ENCODE results near the gene ETV2. TPM values are rescaled to one million over a fixed set of nuclear protein-coding genes. Genes with fewer than 3 reads are reported as not detected.
"Not testable (repeated sequence)": the region's sequence is repeated elsewhere in the genome, so short reads cannot be mapped to it uniquely, and the experiment has no call there.

ETV2 gene
- total RNA-seq, 4 donors from 2014 or later, result 0.23 TPM; not detected in 3

DNA sequence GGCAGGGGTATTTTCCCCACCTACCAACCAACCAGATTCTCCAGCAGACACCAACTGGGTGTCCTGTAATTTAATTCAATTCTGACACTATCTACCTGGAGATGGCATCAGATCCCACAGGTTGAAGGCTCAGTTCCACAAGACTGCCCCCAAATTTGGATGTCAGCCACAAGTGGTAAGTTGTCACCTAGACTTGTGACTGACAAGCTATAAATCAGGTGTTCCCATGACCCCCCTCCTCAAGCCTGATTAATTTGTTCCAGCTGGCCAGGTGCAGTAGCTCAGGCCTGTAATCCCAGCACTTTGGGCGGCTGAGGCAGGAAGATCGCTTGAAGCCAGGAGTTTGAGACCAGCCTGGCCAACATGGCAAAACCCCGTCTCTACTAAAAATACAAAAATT is 39.6 kb upstream of the ETV2 start:
- no peaks in the 10 kb centered on the region for H3K4me1 ChIP-seq
- H3K36me3 ChIP-seq, result no peaks in the 10 kb centered on the region
- no peak overlapping the region for H3K27ac ChIP-seq
- no peaks in the 10 kb centered on the region for H3K27me3 ChIP-seq
- intact Hi-C loops (cut with DNase I; ENCODE audit: low total_unique reads) (no loop called here), in situ Hi-C loops (cut with MboI; ENCODE audit: low sequenced_read_pairs in 4 of 4) (no loop called here)
- H3K9me3 ChIP-seq, result no peaks in the 10 kb centered on the region
- TF ChIP-seq, protein P1, sequence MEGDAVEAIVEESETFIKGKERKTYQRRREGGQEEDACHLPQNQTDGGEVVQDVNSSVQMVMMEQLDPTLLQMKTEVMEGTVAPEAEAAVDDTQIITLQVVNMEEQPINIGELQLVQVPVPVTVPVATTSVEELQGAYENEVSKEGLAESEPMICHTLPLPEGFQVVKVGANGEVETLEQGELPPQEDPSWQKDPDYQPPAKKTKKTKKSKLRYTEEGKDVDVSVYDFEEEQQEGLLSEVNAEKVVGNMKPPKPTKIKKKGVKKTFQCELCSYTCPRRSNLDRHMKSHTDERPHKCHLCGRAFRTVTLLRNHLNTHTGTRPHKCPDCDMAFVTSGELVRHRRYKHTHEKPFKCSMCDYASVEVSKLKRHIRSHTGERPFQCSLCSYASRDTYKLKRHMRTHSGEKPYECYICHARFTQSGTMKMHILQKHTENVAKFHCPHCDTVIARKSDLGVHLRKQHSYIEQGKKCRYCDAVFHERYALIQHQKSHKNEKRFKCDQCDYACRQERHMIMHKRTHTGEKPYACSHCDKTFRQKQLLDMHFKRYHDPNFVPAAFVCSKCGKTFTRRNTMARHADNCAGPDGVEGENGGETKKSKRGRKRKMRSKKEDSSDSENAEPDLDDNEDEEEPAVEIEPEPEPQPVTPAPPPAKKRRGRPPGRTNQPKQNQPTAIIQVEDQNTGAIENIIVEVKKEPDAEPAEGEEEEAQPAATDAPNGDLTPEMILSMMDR (IDR thresholded peaks at IDR 0.05 in 4 of 5, conservative IDR thresholded peaks at IDR 0.05 in 1 of 5), result no peak
- TF ChIP-seq POLR2A (IDR thresholded peaks at IDR 0.05), result no peak
- ATAC-seq (no peak), DNase-seq (no peak)
- no peak overlapping the region for H3K4me3 ChIP-seq

DNA sequence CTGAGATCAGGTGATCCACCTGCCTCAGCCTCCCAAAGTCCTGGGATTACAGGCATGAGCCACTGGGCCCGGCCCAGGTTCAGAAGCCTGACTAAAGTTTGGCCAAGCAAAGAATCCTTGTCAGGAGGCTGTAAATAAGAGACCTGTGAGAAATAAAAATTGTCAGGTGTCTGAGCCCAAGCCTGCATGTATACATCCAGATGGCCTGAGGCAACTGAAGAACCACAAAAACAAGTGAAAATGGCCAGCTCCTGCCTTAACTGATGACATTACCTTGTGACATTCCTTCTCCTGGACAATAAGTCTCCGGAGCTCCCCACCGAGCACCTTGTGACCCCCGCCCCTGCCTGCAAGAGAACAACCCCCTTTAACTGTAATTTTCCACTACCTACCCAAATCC is 37.1 kb upstream of the ETV2 start:
- ATAC-seq; H3K27me3 ChIP-seq; in situ Hi-C loops (cut with MboI; ENCODE audit: low sequenced_read_pairs in 4 of 4); DNase-seq; H3K36me3 ChIP-seq; H3K27ac ChIP-seq; intact Hi-C loops (cut with DNase I; ENCODE audit: low total_unique reads); H3K9me3 ChIP-seq; H3K4me3 ChIP-seq; H3K4me1 ChIP-seq: not testable (repeated sequence)

DNA sequence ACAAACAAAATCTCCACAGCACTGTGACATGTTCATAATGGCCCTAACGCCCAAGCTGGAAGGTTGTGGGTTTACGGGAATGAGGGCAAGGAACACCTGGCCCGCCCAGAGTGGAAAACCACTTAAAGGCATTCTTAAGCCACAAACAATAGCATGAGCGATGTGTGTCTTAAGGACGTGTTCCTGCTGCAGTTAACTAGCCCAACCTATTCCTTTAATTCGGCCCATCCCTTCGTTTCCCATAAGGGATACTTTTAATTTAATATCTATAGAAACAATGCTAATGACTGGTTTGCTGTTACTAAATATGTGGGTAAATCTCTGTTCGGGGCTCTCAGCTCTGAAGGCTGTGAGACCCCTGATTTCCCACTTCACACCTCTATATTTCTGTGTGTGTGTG is 34.4 kb upstream of the ETV2 start:
- ATAC-seq; H3K9me3 ChIP-seq; H3K36me3 ChIP-seq; H3K4me1 ChIP-seq; H3K27ac ChIP-seq; intact Hi-C loops (cut with DNase I; ENCODE audit: low total_unique reads); H3K27me3 ChIP-seq; H3K4me3 ChIP-seq; in situ Hi-C loops (cut with MboI; ENCODE audit: low sequenced_read_pairs in 4 of 4); DNase-seq: not testable (repeated sequence)

DNA sequence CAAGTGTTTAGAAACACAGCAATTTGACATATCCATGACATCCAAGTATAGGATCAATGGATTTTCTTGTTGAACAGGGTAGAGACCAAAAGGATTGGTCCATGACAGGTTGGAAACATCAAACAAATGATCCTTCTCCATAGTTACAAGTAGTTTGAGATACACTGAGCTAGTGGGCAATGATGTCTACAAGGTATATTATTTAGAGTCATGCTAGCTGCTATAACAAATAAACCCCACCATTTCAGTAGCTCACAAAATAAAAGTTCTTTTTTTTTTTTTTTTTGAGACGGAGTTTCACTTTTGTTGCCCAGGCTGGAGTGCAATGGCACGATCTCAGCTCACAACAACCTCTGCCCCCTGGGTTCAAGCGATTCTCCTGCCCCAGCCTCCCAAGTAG is 33.9 kb upstream of the ETV2 start:
- no peaks in the 10 kb centered on the region for H3K36me3 ChIP-seq
- in situ Hi-C loops (cut with MboI; ENCODE audit: low sequenced_read_pairs in 4 of 4) (no loop called here), intact Hi-C loops (cut with DNase I; ENCODE audit: low total_unique reads) (no loop called here)
- peaks cover 0 to 7% of the 10 kb centered on the region in 2 donors for H3K4me1 ChIP-seq
- no peak for DNase-seq
- H3K4me3 ChIP-seq, result no peak overlapping the region
- TF ChIP-seq POLR2A (IDR thresholded peaks at IDR 0.05), result no peak
- TF ChIP-seq, protein P1 (IDR thresholded peaks at IDR 0.05 in 4 of 5, conservative IDR thresholded peaks at IDR 0.05 in 1 of 5), result no peak
- no peak for ATAC-seq
- H3K27ac ChIP-seq, result no peak overlapping the region
- no peaks in the 10 kb centered on the region for H3K27me3 ChIP-seq
- H3K9me3 ChIP-seq, result no peaks in the 10 kb centered on the region

DNA sequence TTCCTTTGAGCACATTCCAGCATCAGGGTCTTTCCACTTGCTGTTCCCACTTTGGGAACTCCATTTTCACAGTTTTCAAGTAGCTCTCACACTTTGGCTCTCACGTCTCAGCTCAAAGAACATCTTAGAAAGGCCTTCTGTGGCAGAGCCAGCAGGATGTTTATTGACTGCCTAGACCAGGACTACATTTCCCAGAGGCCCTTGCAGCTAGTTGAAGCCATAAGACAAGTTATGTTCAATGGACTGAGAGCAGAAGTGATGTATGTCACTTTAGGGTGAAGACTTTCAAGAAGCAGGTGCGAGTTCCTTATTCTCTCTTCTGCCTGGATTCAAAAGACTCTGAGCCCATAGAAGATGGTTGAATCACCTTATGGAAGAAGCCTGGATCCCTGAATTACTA is 33.3 kb upstream of the ETV2 start:
- H3K27me3 ChIP-seq, result no peaks in the 10 kb centered on the region
- no peak overlapping the region for H3K27ac ChIP-seq
- peaks cover 4 to 13% of the 10 kb centered on the region in 2 donors for H3K4me1 ChIP-seq
- intact Hi-C loops (cut with DNase I; ENCODE audit: low total_unique reads) (no loop called here), in situ Hi-C loops (cut with MboI; ENCODE audit: low sequenced_read_pairs in 4 of 4) (no loop called here)
- no peaks in the 10 kb centered on the region for H3K9me3 ChIP-seq
- no peaks in the 10 kb centered on the region for H3K36me3 ChIP-seq
- DNase-seq (no peak), ATAC-seq (no peak)
- H3K4me3 ChIP-seq, result no peak overlapping the region
- no peak for TF ChIP-seq POLR2A (IDR thresholded peaks at IDR 0.05)
- TF ChIP-seq, protein P1 (IDR thresholded peaks at IDR 0.05 in 4 of 5, conservative IDR thresholded peaks at IDR 0.05 in 1 of 5), result no peak

DNA sequence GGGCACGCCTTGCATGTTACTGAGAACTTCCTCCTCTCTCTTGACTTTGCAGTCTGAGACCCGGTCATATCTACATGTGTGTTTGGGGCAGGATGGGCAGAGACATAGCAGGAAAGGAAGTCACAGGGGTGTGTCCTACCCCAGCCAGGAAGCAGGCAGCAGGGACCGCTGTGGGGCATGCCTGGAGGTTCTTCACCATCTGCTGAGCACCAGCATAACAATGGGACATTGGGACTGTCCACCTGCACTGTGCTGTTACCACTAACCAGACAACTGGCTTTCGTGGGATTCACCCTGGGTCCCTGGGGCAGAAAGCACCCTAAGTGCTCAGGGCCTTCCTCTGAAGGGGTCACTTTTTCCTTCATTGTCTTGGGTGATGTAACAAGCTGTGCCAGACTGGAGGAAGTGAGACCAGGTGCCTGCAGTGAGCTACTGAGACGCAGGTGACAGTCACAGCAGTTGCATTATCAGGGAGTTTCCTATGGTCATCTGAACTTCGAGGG is 31.6 kb upstream of the ETV2 start:
- no peak for TF ChIP-seq POLR2A (IDR thresholded peaks at IDR 0.05)
- TF ChIP-seq, protein P1 (IDR thresholded peaks at IDR 0.05 in 4 of 5, conservative IDR thresholded peaks at IDR 0.05 in 1 of 5), result no peak
- Histone ChIP-seq H3K27me3 (no peaks in the 10 kb centered on the region), H3K9me3 (no peaks in the 10 kb centered on the region), H3K4me1 (peaks cover 5 to 15% of the 10 kb centered on the region in 2 donors), H3K36me3 (no peaks in the 10 kb centered on the region), H3K27ac (no peak overlapping the region), H3K4me3 (no peak overlapping the region)
- no peak for DNase-seq
- intact Hi-C loops (cut with DNase I; ENCODE audit: low total_unique reads), result no loop called here
- in situ Hi-C loops (cut with MboI; ENCODE audit: low sequenced_read_pairs in 4 of 4), result no loop called here
- no peak for ATAC-seq
